Activated T-helper 2 cell treated with anti-CD3 and anti-CD28 coated beads, Interferon-gamma antibody, Interleukin-2, Interleukin-4, amounts not matched to agents 10 μg/mL and 5 μg/mL and 100 μg/mL, durations not matched to agents 14 hours and 24 hours and 36 hours (primary cell): ENCODE measurements around the gene POU2F1. TPM values are rescaled to one million over a fixed set of nuclear protein-coding genes. Genes with fewer than 3 reads are reported as not detected.

Experiments
- DNase-seq: peaks from one replicate; pipeline ENCODE4 v3.0.0; 2021; ENCODE audit warnings: low spot score
- H3K27ac Mint-ChIP-seq: one replicate; pipeline ENCODE4 v1.8.0; 2021; ENCODE audit warnings: mixed read lengths
- H3K27me3 Mint-ChIP-seq: one replicate; pipeline ENCODE4 v1.8.0; 2021; ENCODE audit warnings: low read depth, mixed read lengths
- H3K36me3 Mint-ChIP-seq: one replicate; pipeline ENCODE4 v1.8.0; 2021; ENCODE audit warnings: low read depth, mixed read lengths
- H3K4me1 Mint-ChIP-seq: one replicate; pipeline ENCODE4 v1.8.0; 2021; ENCODE audit warnings: low read depth, mixed read lengths
- H3K4me3 Mint-ChIP-seq: one replicate; pipeline ENCODE4 v1.8.0; 2021; ENCODE audit warnings: low read depth, mild to moderate bottlenecking, moderate library complexity, mixed read lengths
- H3K9me3 Mint-ChIP-seq: one replicate; pipeline ENCODE4 v1.8.0; 2021; ENCODE audit warnings: mixed read lengths
- intact Hi-C: fragments of 100-400 bp; cut with micrococcal nuclease; formaldehyde crosslinking; loops from one replicate; pipeline ENCODE4 v1.15.1; 2023
- total RNA-seq: library from RNA; stranded (reverse); gene quantifications from 2 replicates; pipeline ENCODE4 v1.2.3, GENCODE V29; 2022

Gene POU2F1
- total RNA-seq, 1 donor from 2014 or later: 21.9 TPM

- Mint-ChIP-seq H3K4me3 (no peak overlapping the region), H3K36me3 (peaks cover 64% of the 10 kb centered on the region), H3K27me3 (no peaks in the 10 kb centered on the region), H3K4me1 (peaks cover 62% of the 10 kb centered on the region), H3K9me3 (peaks cover 10% of the 10 kb centered on the region), H3K27ac (peak overlapping the region; percentile 79)
- intact Hi-C loops: loop anchor here (5.0 kb wide), 1 partner anchor 44 kb away; the partner anchor contains the start of gene CD247
- no peak for DNase-seq
Measured at GRCh38 chr1:167472752-167473521, 252.3 kb downstream of the POU2F1 start.

GRCh38 chr1:167473761-167474160 lies 253.1 kb downstream of the POU2F1 start:
- Mint-ChIP-seq H3K36me3 (peaks cover 64% of the 10 kb centered on the region), H3K27ac (peak overlapping the region; percentile 79), H3K27me3 (no peaks in the 10 kb centered on the region), H3K4me1 (peaks cover 62% of the 10 kb centered on the region), H3K9me3 (peaks cover 10% of the 10 kb centered on the region), H3K4me3 (peak overlapping the region; percentile 43)
- intact Hi-C loops: loop anchor here (1.0 to 5.0 kb wide), 5 partner anchors 9 to 44 kb away; partner anchors contain the start of gene CD247
- no peak for DNase-seq

- Mint-ChIP-seq H3K27me3 (no peaks in the 10 kb centered on the region), H3K27ac (peak overlapping the region; percentile 79), H3K4me3 (peak overlapping the region; percentile 43), H3K4me1 (peaks cover 64% of the 10 kb centered on the region), H3K36me3 (peaks cover 65% of the 10 kb centered on the region), H3K9me3 (peaks cover 10% of the 10 kb centered on the region)
- DNase-seq: no peak
- intact Hi-C loops: loop anchor here (1.0 to 5.0 kb wide), 5 partner anchors 8 to 43 kb away; partner anchors contain the start of gene CD247
Measured at GRCh38 chr1:167474191-167474641, 253.5 kb downstream of the POU2F1 start.

- H3K9me3 Mint-ChIP-seq: peaks cover 10% of the 10 kb centered on the region
Measured at GRCh38 chr1:167476061-167476460, 255.4 kb downstream of the POU2F1 start.

More at GRCh38 chr1:167476061-167476460, 255.4 kb downstream of the POU2F1 start:
- intact Hi-C loops: no loop called here
- Mint-ChIP-seq H3K4me3 (no peak overlapping the region), H3K27me3 (no peaks in the 10 kb centered on the region), H3K36me3 (peaks cover 74% of the 10 kb centered on the region), H3K27ac (no peak overlapping the region), H3K4me1 (peaks cover 72% of the 10 kb centered on the region)
- no peak for DNase-seq

Other genes starting within 250 kb of the POU2F1 start
- 18.5 and 22.8 TPM in 2 replicates for gene ILDR2, start 245.3 kb upstream of the POU2F1 start, total RNA-seq
- gene MAEL, start 231.6 kb upstream of the POU2F1 start, total RNA-seq: not detected in 2 replicates
- 0.09 TPM in 1 of 2 replicates, not detected in the other for gene GPA33, start 130.5 kb upstream of the POU2F1 start, total RNA-seq
- gene STYXL2, start 126.8 kb upstream of the POU2F1 start, total RNA-seq: not detected in 2 replicates